Cardiac septum (tissue), 1 donor: ENCODE results near the gene CAMSAP2. TPM values are rescaled to one million over a fixed set of nuclear protein-coding genes. Genes with fewer than 3 reads are reported as not detected.

ENCODE experiments used
- DNase-seq: peaks from one replicate; pipeline ENCODE4 v3.0.0-alpha.2; 2020; ENCODE audit warnings: low spot score
- intact Hi-C: fragments of 100-400 bp; cut with DNase I; formaldehyde crosslinking; loops from one replicate; pipeline ENCODE4 v1.14.0; 2022
- total RNA-seq: library from RNA; stranded (reverse); fragmentation: NEBNext Ultra II Directional; extraction: Animal tissue kit (Norgen Biotek cat#: 25700); gene quantifications from one replicate; pipeline ENCODE4 v1.2.1, GENCODE V29; 2021
- donor health status: DM: no; HTN: no; CAD: no.

CAMSAP2 gene
- total RNA-seq, 1 donor from 2014 or later = 37.9 TPM

GRCh38 chr1:200869753-200870391 lies 131.2 kb downstream of the CAMSAP2 start:
- intact Hi-C loops = no loop called here
- no peak for DNase-seq

GRCh38 chr1:200872446-200873115 lies 133.9 kb downstream of the CAMSAP2 start, which contains the start of gene GPR25:
Gene GPR25, plus strand, starts transcription at chr1:200872981. Its CDS starts 57 bp downstream, at chr1:200873038.
- intact Hi-C loops = no loop called here
- DNase-seq = no peak

GRCh38 chr1:200873116-200873670 lies 134.5 kb downstream of the CAMSAP2 start:
- intact Hi-C loops = no loop called here

GRCh38 chr1:200873671-200874397 lies 135.1 kb downstream of the CAMSAP2 start:
- no peak for DNase-seq
- intact Hi-C loops = no loop called here

More at GRCh38 chr1:200873116-200873670, 134.5 kb downstream of the CAMSAP2 start:
- no peak for DNase-seq

- intact Hi-C loops = no loop called here
- DNase-seq = no peak
Measured at GRCh38 chr1:200874694-200875093, 136.0 kb downstream of the CAMSAP2 start.

- intact Hi-C loops = no loop called here
Measured at GRCh38 chr1:200875416-200875815, 136.7 kb downstream of the CAMSAP2 start.

GRCh38 chr1:200877010-200877409 lies 138.3 kb downstream of the CAMSAP2 start:
- DNase-seq = no peak
- intact Hi-C loops = no loop called here

More at GRCh38 chr1:200875416-200875815, 136.7 kb downstream of the CAMSAP2 start:
- no peak for DNase-seq

- intact Hi-C loops = no loop called here
- no peak for DNase-seq
Measured at GRCh38 chr1:200877839-200878551, 139.3 kb downstream of the CAMSAP2 start.

GRCh38 chr1:200880212-200880611 lies 141.5 kb downstream of the CAMSAP2 start:
- intact Hi-C loops = no loop called here
- no peak for DNase-seq

- intact Hi-C loops = no loop called here
- no peak for DNase-seq
Measured at GRCh38 chr1:200883118-200883517, 144.4 kb downstream of the CAMSAP2 start.

GRCh38 chr1:200885623-200886402 lies 147.1 kb downstream of the CAMSAP2 start:
- intact Hi-C loops = no loop called here
- DNase-seq = no peak

- intact Hi-C loops = no loop called here
- no peak for DNase-seq
Measured at GRCh38 chr1:200886594-200886993, 147.9 kb downstream of the CAMSAP2 start.

- DNase-seq = no peak
- intact Hi-C loops = no loop called here
Measured at GRCh38 chr1:200887036-200887435, 148.3 kb downstream of the CAMSAP2 start.

GRCh38 chr1:200887772-200888348 lies 149.2 kb downstream of the CAMSAP2 start:
- no peak for DNase-seq
- intact Hi-C loops = no loop called here

- intact Hi-C loops = no loop called here
- DNase-seq = no peak
Measured at GRCh38 chr1:200888349-200888838, 149.7 kb downstream of the CAMSAP2 start.

GRCh38 chr1:200889571-200889970 lies 150.9 kb downstream of the CAMSAP2 start:
- intact Hi-C loops = no loop called here
- DNase-seq = no peak

GRCh38 chr1:200890027-200890426 lies 151.3 kb downstream of the CAMSAP2 start:
- DNase-seq = no peak
- intact Hi-C loops = no loop called here
